ENCODE data around the gene PRIM2. TPM values are rescaled to one million over a fixed set of nuclear protein-coding genes. Genes with fewer than 3 reads are reported as not detected.
A peak's percentile ranks its signal among the peaks of the same experiment; 100 is the strongest.
"Not testable (repeated sequence)": the region's sequence is repeated elsewhere in the genome, so short reads cannot be mapped to it uniquely, and the experiment has no call there.

PRIM2 gene
- total RNA-seq, 4 donors from 2014 or later, result 4.9 to 19.8 (median 7.0) TPM

DNA sequence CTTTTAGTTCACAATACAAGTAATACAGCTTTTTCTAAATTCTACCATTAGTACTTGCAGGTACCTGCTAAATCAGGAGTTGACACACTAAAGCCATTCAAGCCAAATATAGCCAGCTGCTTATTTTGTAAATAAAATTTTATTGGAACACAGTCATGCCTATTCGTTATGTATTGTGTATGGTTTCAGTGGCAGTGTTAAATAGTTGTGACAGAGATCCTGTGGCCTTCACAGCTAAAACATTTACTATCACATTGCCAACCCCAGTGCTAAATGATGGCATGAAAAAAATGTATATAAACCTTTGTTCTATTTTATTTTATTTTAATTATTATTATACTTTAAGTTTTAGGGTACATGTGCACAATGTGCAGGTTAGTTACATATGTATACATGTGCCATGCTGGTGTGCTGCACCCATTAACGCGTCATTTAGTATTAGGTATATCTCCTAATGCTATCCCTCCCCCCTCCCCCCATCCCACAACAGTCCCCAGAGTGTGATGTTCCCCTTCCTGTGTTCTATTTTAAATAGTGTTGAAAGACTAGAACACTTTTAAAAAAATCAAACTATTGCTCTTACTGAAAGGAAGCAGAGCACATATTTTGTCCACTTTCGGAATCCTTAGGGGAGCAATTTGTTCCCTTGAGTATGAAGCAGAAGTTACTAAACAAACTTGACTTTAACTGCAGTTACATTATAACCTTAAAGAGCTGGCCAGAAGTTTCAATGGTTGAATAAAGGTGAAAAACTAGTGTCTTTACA lies 115.7 kb downstream of the PRIM2 start:
- H3K4me1 ChIP-seq, result no peaks in the 10 kb centered on the region
- TF ChIP-seq, protein P1, sequence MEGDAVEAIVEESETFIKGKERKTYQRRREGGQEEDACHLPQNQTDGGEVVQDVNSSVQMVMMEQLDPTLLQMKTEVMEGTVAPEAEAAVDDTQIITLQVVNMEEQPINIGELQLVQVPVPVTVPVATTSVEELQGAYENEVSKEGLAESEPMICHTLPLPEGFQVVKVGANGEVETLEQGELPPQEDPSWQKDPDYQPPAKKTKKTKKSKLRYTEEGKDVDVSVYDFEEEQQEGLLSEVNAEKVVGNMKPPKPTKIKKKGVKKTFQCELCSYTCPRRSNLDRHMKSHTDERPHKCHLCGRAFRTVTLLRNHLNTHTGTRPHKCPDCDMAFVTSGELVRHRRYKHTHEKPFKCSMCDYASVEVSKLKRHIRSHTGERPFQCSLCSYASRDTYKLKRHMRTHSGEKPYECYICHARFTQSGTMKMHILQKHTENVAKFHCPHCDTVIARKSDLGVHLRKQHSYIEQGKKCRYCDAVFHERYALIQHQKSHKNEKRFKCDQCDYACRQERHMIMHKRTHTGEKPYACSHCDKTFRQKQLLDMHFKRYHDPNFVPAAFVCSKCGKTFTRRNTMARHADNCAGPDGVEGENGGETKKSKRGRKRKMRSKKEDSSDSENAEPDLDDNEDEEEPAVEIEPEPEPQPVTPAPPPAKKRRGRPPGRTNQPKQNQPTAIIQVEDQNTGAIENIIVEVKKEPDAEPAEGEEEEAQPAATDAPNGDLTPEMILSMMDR (IDR thresholded peaks at IDR 0.05), result no peak
- TF ChIP-seq POLR2A (IDR thresholded peaks at IDR 0.05), result no peak
- H3K27ac ChIP-seq, result no peak overlapping the region
- H3K27me3 ChIP-seq, result no peaks in the 10 kb centered on the region
- H3K4me3 ChIP-seq, result no peak overlapping the region
- H3K36me3 ChIP-seq, result no peaks in the 10 kb centered on the region
- H3K9me3 ChIP-seq, result no peaks in the 10 kb centered on the region
- no peak for DNase-seq

DNA sequence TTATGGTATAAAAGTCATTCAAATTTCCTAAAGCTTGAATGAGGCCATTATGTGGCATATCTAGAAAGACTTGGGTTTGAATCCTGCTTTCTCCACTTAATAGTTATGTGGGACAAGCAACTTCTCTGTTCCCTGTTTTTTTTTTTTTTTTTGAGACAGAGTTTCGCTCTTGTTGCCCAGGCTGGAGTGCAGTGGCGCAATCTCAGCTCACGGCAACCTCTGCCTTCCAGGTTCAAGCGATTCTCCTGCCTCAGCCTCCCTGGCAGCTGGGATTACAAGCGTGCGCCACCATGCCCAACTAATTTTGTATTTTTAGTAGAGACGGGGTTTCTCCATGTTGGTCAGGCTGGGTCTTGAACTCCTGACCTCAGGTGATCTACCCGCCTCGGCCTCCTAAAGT lies 116.4 kb downstream of the PRIM2 start:
- not testable (repeated sequence) for DNase-seq, H3K9me3 ChIP-seq, H3K4me1 ChIP-seq, H3K27me3 ChIP-seq, H3K27ac ChIP-seq, H3K36me3 ChIP-seq, H3K4me3 ChIP-seq

DNA sequence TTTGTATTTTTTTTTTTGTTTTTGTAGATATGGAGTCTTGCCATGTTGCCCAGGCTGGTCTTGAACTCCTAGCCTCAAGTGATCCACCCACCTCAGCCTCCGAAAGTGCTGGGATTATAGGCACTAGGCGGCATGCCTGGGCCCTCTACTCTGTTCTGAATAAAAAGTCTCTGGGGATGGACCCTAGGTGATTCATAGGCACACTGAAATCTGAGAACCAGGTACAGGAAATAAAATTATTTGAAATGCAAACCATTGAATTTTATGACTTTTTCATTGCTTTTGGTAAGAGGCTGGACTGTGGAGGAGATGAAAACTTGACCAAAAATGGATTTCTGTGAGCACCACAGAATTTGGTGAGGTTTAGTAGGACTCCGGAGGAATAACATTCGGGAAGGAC lies 117.5 kb downstream of the PRIM2 start:
- no peaks in the 10 kb centered on the region for H3K27me3 ChIP-seq
- H3K9me3 ChIP-seq, result no peaks in the 10 kb centered on the region
- H3K4me3 ChIP-seq, result no peak overlapping the region
- no peak for TF ChIP-seq POLR2A (IDR thresholded peaks at IDR 0.05)
- TF ChIP-seq, protein P1 (IDR thresholded peaks at IDR 0.05), result no peak
- no peak for DNase-seq
- H3K4me1 ChIP-seq, result no peaks in the 10 kb centered on the region
- no peak overlapping the region for H3K27ac ChIP-seq
- H3K36me3 ChIP-seq, result no peaks in the 10 kb centered on the region

DNA sequence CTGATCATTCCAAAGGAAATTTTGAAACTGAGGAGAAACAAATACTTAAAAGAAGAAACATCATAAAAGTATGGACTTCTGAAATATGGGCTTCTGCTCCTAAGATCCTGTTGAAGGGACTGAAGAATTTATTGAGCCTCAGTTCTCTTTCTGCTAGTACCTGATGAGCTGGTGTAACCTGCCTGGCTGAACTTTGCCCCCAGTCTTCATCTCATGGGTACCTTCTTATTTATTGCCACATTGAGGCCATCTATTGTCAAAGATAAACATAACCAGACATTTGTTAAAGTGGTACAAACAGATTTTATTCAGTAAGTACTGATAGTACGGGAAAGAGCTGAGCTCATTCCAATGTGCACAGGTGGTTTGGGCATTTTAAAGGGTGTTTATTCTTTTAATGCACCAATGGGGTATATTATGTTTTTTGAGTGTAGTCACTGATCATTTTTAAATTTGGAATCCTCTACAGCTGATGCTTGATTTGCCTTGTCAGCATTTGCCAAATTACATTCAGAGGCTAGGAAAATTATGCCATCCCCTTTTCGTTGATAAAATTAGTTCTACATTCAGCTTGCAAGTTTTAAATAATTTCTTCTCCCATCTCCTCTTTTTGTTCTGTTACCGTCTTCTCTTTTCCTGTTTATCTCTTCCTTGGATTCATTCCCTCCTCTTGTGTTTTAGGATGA lies 118.2 kb downstream of the PRIM2 start:
- Histone ChIP-seq H3K36me3 (no peaks in the 10 kb centered on the region), H3K27me3 (no peaks in the 10 kb centered on the region), H3K9me3 (no peaks in the 10 kb centered on the region), H3K4me1 (no peaks in the 10 kb centered on the region), H3K4me3 (no peak overlapping the region), H3K27ac (no peak overlapping the region)
- DNase-seq, result peak in 1 of 3 donors; percentile 50
- no peak for TF ChIP-seq POLR2A (IDR thresholded peaks at IDR 0.05)
- TF ChIP-seq, protein P1 (IDR thresholded peaks at IDR 0.05), result no peak

DNA sequence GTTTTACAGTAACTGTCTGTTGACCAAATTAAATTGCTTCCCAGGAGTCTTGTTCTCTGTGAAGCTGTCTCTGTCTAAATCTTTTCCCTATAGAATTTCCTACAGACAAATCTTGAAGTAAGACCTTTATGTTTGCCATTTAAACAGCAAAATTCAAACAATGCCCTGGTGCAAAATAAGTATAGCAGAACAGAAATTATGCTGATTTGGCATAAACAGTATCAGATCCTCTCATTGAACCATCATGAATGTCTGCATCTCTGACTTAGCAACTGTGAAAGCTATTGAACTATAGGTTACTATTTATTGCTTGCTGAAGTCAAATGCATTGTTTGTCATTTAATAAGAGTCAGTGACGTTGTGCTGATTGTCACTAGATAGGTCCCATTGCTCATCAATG lies 123.3 kb downstream of the PRIM2 start:
- H3K4me1 ChIP-seq, H3K27me3 ChIP-seq, DNase-seq, H3K9me3 ChIP-seq, H3K4me3 ChIP-seq, H3K36me3 ChIP-seq, H3K27ac ChIP-seq: not testable (repeated sequence)

DNA sequence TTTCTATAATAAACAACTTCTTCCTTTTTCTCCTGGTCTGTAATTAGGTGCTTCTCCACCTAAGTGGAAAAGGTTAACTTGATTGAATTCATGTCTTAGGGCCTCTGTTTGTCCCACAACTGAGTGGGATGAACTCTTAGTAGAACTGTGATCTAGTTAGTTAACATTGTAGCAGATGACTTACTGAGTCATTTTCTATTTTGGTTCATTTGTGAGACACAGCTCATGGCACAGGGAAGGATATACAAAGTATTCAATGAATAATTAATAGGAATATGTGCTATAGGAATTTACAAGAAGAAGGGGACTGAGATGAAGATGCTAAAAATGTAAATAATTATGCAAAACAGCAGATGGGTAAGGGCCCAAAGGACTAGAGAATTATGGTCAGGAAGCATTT lies 124.7 kb downstream of the PRIM2 start:
- not testable (repeated sequence) for H3K27me3 ChIP-seq, H3K27ac ChIP-seq, H3K4me1 ChIP-seq, DNase-seq, H3K36me3 ChIP-seq, H3K4me3 ChIP-seq, H3K9me3 ChIP-seq

DNA sequence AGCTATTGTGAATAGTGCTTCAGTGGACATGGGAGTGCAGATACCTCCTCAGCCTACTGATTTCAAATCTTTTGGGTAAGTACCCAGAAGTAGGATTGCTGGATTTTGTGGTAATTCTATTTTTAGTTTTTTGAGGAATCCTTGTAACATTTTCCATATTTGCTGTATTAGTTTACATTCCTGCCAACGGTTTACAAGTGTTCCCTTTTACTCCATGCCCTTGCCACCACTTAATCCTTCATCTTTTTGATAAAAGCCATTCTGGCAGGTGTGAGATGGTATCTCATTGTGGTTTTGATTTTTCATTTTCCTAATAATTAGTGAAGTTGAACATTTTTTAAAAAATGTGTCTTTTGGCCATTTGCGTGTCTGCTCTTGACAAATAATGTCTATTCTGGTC lies 125.8 kb downstream of the PRIM2 start:
- H3K27ac ChIP-seq, H3K4me1 ChIP-seq, H3K4me3 ChIP-seq, H3K9me3 ChIP-seq, H3K27me3 ChIP-seq, H3K36me3 ChIP-seq, DNase-seq: not testable (repeated sequence)

DNA sequence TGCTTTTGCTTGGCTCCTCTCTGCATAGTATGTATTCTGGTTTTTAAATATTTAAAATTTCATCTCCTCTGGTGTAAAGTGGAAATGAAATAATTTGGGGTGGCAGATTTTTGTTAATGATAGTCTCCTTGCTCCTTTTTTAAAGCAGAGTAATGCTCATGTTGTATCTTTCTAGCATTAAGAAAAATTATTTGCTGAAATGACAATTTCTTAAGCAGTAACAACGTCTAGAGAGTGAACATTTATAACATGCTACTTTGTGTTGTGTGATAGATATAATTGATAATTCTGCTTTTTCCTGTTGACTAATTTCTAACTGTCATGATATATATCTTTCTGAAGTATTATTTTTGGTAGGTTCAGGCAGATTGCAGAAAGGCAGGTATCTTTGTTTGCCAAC lies 127.4 kb downstream of the PRIM2 start:
- not testable (repeated sequence) for H3K27me3 ChIP-seq, H3K4me1 ChIP-seq, H3K4me3 ChIP-seq, DNase-seq, H3K9me3 ChIP-seq, H3K27ac ChIP-seq, H3K36me3 ChIP-seq

DNA sequence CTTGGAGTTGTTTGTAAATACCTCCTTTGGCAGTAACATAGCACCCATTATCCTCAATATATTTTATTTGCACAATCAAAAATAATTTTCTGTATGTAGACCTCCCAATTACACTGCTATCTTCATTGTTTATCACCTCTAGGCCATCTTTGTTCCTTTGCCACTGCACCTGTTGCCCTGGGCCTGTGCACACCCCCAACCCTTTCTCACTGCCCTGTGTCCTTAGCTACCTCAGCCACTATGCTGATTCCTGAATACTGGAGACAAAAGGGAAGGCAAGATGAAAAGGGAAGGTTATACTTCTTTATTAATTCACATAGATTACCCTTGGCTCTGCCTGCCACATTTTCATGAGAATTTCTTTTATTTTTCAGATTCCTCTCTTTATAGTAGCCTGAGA lies 127.9 kb downstream of the PRIM2 start:
- H3K4me1 ChIP-seq, H3K4me3 ChIP-seq, DNase-seq, H3K36me3 ChIP-seq, H3K27ac ChIP-seq, H3K27me3 ChIP-seq, H3K9me3 ChIP-seq: not testable (repeated sequence)

DNA sequence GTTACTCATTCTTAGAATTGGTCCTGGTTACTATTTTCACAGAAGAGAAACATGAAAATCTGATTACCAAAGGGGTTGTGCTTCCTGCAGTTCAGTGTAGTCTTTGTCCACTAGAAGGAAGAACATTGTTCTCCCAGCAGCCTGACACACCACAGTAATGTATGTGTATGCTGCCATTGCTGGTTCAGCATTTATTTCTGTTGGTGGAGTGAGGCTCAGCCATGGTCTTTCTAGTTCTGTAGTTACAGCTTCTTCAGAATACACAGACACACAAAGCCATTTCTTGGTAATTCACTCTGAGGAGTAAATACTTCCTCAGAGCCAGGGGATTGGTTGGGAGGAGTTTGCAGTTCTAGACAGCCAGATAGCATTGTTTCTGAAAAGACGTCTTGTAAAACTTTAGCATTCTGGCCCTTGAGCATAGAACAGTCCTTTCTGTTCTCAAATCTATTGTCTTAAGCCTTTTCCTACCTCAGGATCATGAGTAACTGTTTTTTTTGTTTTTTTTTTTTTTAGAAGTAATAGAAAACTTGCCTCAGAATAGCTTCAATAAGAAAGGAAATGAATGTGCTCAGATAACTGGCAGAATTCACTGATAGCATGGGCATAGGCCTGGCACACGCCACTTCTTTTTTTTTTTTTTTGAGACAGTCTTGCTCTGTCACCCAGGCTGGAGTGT lies 128.5 kb downstream of the PRIM2 start:
- H3K4me1 ChIP-seq, H3K27me3 ChIP-seq, H3K4me3 ChIP-seq, H3K27ac ChIP-seq, H3K36me3 ChIP-seq, H3K9me3 ChIP-seq, DNase-seq: not testable (repeated sequence)

DNA sequence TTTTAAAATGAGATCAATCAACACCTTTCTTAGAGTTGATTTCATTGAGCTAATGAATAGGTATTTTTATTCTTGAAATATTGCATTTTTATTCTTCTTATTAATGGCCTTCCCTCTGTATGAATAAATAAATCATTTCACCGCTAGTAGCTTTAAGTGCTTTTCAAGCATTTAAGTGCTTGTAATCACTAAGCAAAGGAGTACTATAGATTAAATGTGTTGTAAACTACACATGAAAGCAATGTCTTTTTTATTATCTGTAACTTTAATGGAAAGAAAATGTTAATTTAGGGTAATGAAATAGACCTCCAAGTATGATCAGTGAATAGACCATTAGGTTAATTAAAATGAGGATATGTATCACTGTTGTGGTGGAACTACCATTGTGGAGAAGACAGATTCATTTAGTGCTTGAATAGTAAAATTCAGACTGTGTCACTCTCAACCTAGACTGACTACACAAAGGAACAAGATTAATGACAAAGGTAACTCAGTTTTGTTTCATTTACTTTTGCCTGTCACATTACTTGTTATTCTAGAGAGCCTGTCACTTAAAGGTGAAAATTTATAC lies 132.2 kb downstream of the PRIM2 start:
- H3K4me1 ChIP-seq, H3K9me3 ChIP-seq, H3K4me3 ChIP-seq, H3K27me3 ChIP-seq, H3K27ac ChIP-seq, DNase-seq, H3K36me3 ChIP-seq: not testable (repeated sequence)

Measured in Peyer's patch (tissue), 4 donors.